ENCODE measurements around the gene MTSS2. TPM values are rescaled to one million over a fixed set of nuclear protein-coding genes. Genes with fewer than 3 reads are reported as not detected.

Gene MTSS2
- total RNA-seq, 1 experiment from 2014 or later, result 64.1 TPM

- peaks cover 5% of the 10 kb centered on the region for H3K4me1 Mint-ChIP-seq (ENCODE audit: low read depth, unreplicated experiment)
- H3K4me3 Mint-ChIP-seq (ENCODE audit: unreplicated experiment), result no peak overlapping the region
- ChIA-PET POLR2A (no interaction called here), CTCF (no interaction called here)
- no peaks in the 10 kb centered on the region for H3K36me3 ChIP-seq (ENCODE audit: control insufficient read depth, insufficient read depth, low read length)
- H3K27me3 Mint-ChIP-seq (ENCODE audit: insufficient read depth, unreplicated experiment), result no peaks in the 10 kb centered on the region
- no peaks in the 10 kb centered on the region for H3K27me3 ChIP-seq (replicated peaks; ENCODE audit: control insufficient read depth, insufficient read depth, low read length)
- H3K36me3 Mint-ChIP-seq (ENCODE audit: insufficient read depth, unreplicated experiment), result peaks cover 6% of the 10 kb centered on the region
- BruUV-seq (replicated peaks), result no TSS peak
- DNase-seq, result no peak
- H3K4me1 ChIP-seq, result peaks cover 4% of the 10 kb centered on the region; the same call in 1 of the 2 replicates
- TF ChIP-seq, protein P1, sequence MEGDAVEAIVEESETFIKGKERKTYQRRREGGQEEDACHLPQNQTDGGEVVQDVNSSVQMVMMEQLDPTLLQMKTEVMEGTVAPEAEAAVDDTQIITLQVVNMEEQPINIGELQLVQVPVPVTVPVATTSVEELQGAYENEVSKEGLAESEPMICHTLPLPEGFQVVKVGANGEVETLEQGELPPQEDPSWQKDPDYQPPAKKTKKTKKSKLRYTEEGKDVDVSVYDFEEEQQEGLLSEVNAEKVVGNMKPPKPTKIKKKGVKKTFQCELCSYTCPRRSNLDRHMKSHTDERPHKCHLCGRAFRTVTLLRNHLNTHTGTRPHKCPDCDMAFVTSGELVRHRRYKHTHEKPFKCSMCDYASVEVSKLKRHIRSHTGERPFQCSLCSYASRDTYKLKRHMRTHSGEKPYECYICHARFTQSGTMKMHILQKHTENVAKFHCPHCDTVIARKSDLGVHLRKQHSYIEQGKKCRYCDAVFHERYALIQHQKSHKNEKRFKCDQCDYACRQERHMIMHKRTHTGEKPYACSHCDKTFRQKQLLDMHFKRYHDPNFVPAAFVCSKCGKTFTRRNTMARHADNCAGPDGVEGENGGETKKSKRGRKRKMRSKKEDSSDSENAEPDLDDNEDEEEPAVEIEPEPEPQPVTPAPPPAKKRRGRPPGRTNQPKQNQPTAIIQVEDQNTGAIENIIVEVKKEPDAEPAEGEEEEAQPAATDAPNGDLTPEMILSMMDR (IDR thresholded peaks at IDR 0.05; ENCODE audit: insufficient read depth in 1 of 2, low read depth in 1 of 2, low read length in 1 of 2, severe bottlenecking in 1 of 2, unreplicated experiment in 1 of 2), result no peak
- no peak overlapping the region for H3K27ac Mint-ChIP-seq (ENCODE audit: unreplicated experiment)
- intact Hi-C loops (cut with micrococcal nuclease; ENCODE audit: unreplicated experiment), result no loop called here
- no peaks in the 10 kb centered on the region for H3K9me3 Mint-ChIP-seq (ENCODE audit: unreplicated experiment)
- H3K9me3 ChIP-seq, result no peaks in the 10 kb centered on the region
- H3K4me3 ChIP-seq (ENCODE audit: low read depth, low read length), result no peak overlapping the region
Observed at GRCh38 chr16:70701596-70701995, 15.7 kb upstream of the MTSS2 start.

DNA sequence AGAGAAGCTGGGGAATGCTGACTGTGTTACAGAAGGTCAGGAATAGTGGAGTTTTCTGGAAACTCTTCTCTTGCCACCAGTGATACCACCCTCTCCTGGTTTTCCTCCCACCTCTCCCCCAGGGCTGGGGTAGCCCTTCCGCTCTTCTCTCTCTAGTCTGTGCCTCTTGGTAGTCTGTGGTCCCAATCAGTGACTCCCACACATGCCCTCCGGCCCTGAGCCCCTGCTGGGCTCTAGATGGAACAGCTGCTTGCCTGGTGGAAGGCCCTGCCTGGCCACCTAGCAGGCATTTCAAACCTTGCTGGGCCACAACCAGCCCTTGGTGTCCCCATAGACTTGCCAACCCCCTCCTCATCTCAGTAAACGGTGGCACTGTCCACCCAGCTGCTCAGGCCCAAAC is 15.2 kb upstream of the MTSS2 start:
- Mint-ChIP-seq H3K36me3 (ENCODE audit: insufficient read depth, unreplicated experiment) (peaks cover 6% of the 10 kb centered on the region), H3K27ac (ENCODE audit: unreplicated experiment) (peak overlapping the region; percentile 60), H3K4me3 (ENCODE audit: unreplicated experiment) (no peak overlapping the region), H3K27me3 (ENCODE audit: insufficient read depth, unreplicated experiment) (no peaks in the 10 kb centered on the region), H3K4me1 (ENCODE audit: low read depth, unreplicated experiment) (peaks cover 6% of the 10 kb centered on the region), H3K9me3 (ENCODE audit: unreplicated experiment) (no peaks in the 10 kb centered on the region)
- CTCF ChIA-PET, result no interaction called here
- no peaks in the 10 kb centered on the region for H3K27me3 ChIP-seq (replicated peaks; ENCODE audit: control insufficient read depth, insufficient read depth, low read length)
- H3K9me3 ChIP-seq, result no peaks in the 10 kb centered on the region
- no TSS peak for BruUV-seq (replicated peaks)
- no peaks in the 10 kb centered on the region for H3K36me3 ChIP-seq (ENCODE audit: control insufficient read depth, insufficient read depth, low read length)
- no peak for DNase-seq
- intact Hi-C loops (cut with micrococcal nuclease; ENCODE audit: unreplicated experiment), result no loop called here
- TF ChIP-seq, protein P1 (IDR thresholded peaks at IDR 0.05; ENCODE audit: insufficient read depth in 1 of 2, low read depth in 1 of 2, low read length in 1 of 2, severe bottlenecking in 1 of 2, unreplicated experiment in 1 of 2), result no peak
- no peak overlapping the region for H3K4me3 ChIP-seq (ENCODE audit: low read depth, low read length)
- peaks cover 5% of the 10 kb centered on the region for H3K4me1 ChIP-seq
- POLR2A ChIA-PET, result no interaction called here

- BruUV-seq (replicated peaks), result no TSS peak
- Histone ChIP-seq H3K27me3 (replicated peaks; ENCODE audit: control insufficient read depth, insufficient read depth, low read length) (no peaks in the 10 kb centered on the region), H3K4me3 (ENCODE audit: low read depth, low read length) (no peak overlapping the region), H3K36me3 (ENCODE audit: control insufficient read depth, insufficient read depth, low read length) (no peaks in the 10 kb centered on the region), H3K4me1 (peaks cover 12% of the 10 kb centered on the region), H3K9me3 (no peaks in the 10 kb centered on the region)
- no peak for DNase-seq
- TF ChIP-seq, protein P1 (IDR thresholded peaks at IDR 0.05; ENCODE audit: insufficient read depth in 1 of 2, low read depth in 1 of 2, low read length in 1 of 2, severe bottlenecking in 1 of 2, unreplicated experiment in 1 of 2), result no peak
- H3K4me1 Mint-ChIP-seq (ENCODE audit: low read depth, unreplicated experiment), result peaks cover 12% of the 10 kb centered on the region
- intact Hi-C loops (cut with micrococcal nuclease; ENCODE audit: unreplicated experiment), result no loop called here
- CTCF ChIA-PET, result no interaction called here
- peaks cover 6% of the 10 kb centered on the region for H3K36me3 Mint-ChIP-seq (ENCODE audit: insufficient read depth, unreplicated experiment)
- H3K4me3 Mint-ChIP-seq (ENCODE audit: unreplicated experiment), result no peak overlapping the region
- no peaks in the 10 kb centered on the region for H3K27me3 Mint-ChIP-seq (ENCODE audit: insufficient read depth, unreplicated experiment)
- POLR2A ChIA-PET, result no interaction called here
- peak overlapping the region; percentile 60 for H3K27ac Mint-ChIP-seq (ENCODE audit: unreplicated experiment)
- H3K9me3 Mint-ChIP-seq (ENCODE audit: unreplicated experiment), result no peaks in the 10 kb centered on the region
Observed at GRCh38 chr16:70700101-70701020, 14.5 kb upstream of the MTSS2 start.

All from Caco-2 (cell line).